ENCODE results near the gene GPC3. TPM values are rescaled to one million over a fixed set of nuclear protein-coding genes. Genes with fewer than 3 reads are reported as not detected.

Gene GPC3
- total and polyA plus RNA-seq, 2 of the 4 experiments (the other 2 are of a cell fraction) = not detected

DNA sequence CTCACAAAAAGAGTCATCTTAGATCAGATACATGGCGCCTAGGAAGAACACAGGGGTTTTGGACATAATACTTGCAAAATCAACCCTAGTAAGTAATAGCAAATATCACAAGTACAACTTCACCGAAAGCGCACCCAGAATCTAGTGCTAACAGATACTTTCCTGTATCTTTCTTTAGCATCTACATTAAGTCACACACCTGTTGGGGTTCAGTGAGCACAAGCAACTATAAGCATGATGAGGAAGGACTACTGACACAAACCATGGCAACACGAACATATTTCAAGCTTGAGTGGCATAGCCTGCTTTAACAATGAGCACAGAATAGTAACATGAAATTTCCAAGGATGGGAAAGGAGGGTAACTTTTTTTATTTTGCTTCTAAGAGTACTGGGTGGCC, 116.1 kb downstream of the GPC3 start:
- Histone ChIP-seq H4K20me1 (ENCODE audit: insufficient read depth, low read length) (no peaks in the 10 kb centered on the region), H4K5ac (ENCODE audit: low read depth, low read length) (no peak overlapping the region), H3K56ac (ENCODE audit: extremely low read depth, insufficient read depth, low read length) (no peak overlapping the region), H3K23ac (ENCODE audit: low read depth, low read length) (no peak overlapping the region), H4K8ac (ENCODE audit: low read depth in 2 of 2, low read length in 2 of 2) (no peak overlapping the region), H3K9ac (ENCODE audit: low read depth, low read length) (no peak overlapping the region), H3K9me3 (ENCODE audit: control insufficient read depth, insufficient read depth, low read length) (no peaks in the 10 kb centered on the region), H3K14ac (replicated peaks; ENCODE audit: low read depth, low read length) (no peak overlapping the region), H4K91ac (ENCODE audit: insufficient read depth, low read depth, low read length) (no peak overlapping the region), H2BK120ac (ENCODE audit: low read depth, low read length) (no peak overlapping the region), H3K27ac (ENCODE audit: insufficient read depth, low read length) (no peak overlapping the region), H2BK15ac (ENCODE audit: low read depth, low read length) (no peak overlapping the region), H3K27me3 (ENCODE audit: control insufficient read depth, insufficient read depth, low read length) (no peaks in the 10 kb centered on the region; the same call in 1 of the 2 replicates), H2BK20ac (ENCODE audit: low read depth, low read length) (no peak overlapping the region), H3K36me3 (ENCODE audit: control insufficient read depth, insufficient read depth, low read length) (no peaks in the 10 kb centered on the region), H2AK5ac (ENCODE audit: low read depth, low read length) (no peak overlapping the region), H3K4me2 (ENCODE audit: low read depth, low read length) (no peak overlapping the region), H3K79me1 (ENCODE audit: low read depth in 1 of 2, low read length in 2 of 2) (no peaks in the 10 kb centered on the region), H2AFZ (replicated peaks; ENCODE audit: low read length, poor library complexity) (no peak overlapping the region), H2BK5ac (ENCODE audit: low read depth, low read length, poor library complexity, severe bottlenecking) (no peak overlapping the region), H3K4ac (ENCODE audit: low read depth, low read length) (no peak overlapping the region), H3K9me1 (ENCODE audit: insufficient read depth, low read length) (no peaks in the 10 kb centered on the region), H3K18ac (ENCODE audit: low read depth, low read length) (no peak overlapping the region), H2AK9ac (replicated peaks; ENCODE audit: low read depth, low read length, poor library complexity) (no peak overlapping the region), H3K4me3 (ENCODE audit: insufficient read depth, low read depth, low read length) (no peak overlapping the region), H3K4me1 (ENCODE audit: control insufficient read depth, insufficient read depth, low read length) (no peaks in the 10 kb centered on the region)
- TF ChIP-seq NFE2L2 (IDR thresholded peaks at IDR 0.05; ENCODE audit: low read depth, low read length) (no peak), MXI1 (IDR thresholded peaks at IDR 0.05; ENCODE audit: borderline replicate concordance, low read depth, low read length) (no peak)
- ATAC-seq (ENCODE audit: low read depth) = no peak
- POLR2A ChIA-PET (ENCODE audit: unreplicated experiment) = no interaction called here
- no peak for DNase-seq
- CTCF ChIA-PET = interaction anchor here (1.0 kb wide), 1 partner anchor 8 kb away, joined by 3 read pairs; no protein-coding TSS in a partner anchor
- in situ Hi-C loops (cut with MboI; ENCODE audit: low sequenced_read_pairs) (no loop called here), intact Hi-C loops (cut with micrococcal nuclease) (no loop called here), dilution Hi-C loops (cut with HindIII; ENCODE audit: low sequenced_read_pairs, unreplicated experiment) (no loop called here)
- no CpG with 5 or more reads among the region's 4 CpGs for WGBS, 2 experiments (ENCODE audit: extremely low coverage in 2 of 2, insufficient read length in 1 of 2)
- BruUV-seq (replicated peaks) = no TSS peak

All from IMR-90 (cell line).